A549 (cell line): ENCODE data around the gene PTPRN2. TPM values are rescaled to one million over a fixed set of nuclear protein-coding genes. Genes with fewer than 3 reads are reported as not detected.
"Not testable (repeated sequence)": the region's sequence is repeated elsewhere in the genome, so short reads cannot be mapped to it uniquely, and the experiment has no call there.

Experiments used
- ATAC-seq, 2 experiments: fragments of 200-7000 bp in 1 of 2; fragments of >200 bp in 1 of 2; cut with Nextera tagmentation in 1 of 2; cut with Tn5 transposase in 1 of 2; 3 replicates each; pipeline versions ENCODE4 v1.8.0 to v1.9.1; 2018 to 2020; ENCODE audit warnings: mild to moderate bottlenecking in 1 of 2, moderate library complexity in 1 of 2
- CTCF ChIA-PET: fragments of 300-600 bp; sonication (Branson Sonifier 250); formaldehyde crosslinking; extraction: SDS; loops from one replicate; lab custom pipeline; 2021; ENCODE audit warnings: antibody characterized with exemption, inconsistent platforms; lab: Yijun Ruan, JAX
- POLR2A ChIA-PET: fragments of 350-600 bp; formaldehyde crosslinking; extraction: SDS; loops from one replicate; lab custom pipeline; 2021; ENCODE audit warnings: antibody characterized with exemption, inconsistent platforms; lab: Yijun Ruan, JAX
- DNase-seq, 2 experiments: peaks; one replicate each; pipeline versions ENCODE4 v3.0.0 to v3.0.0-alpha.2; 2011 to 2016; ENCODE audit warnings: low read depth in 1 of 2, low spot score in 1 of 2
- FAIRE-seq: peaks from 2 replicates; lab custom pipeline; 2011; peaks lifted over from hg19 to GRCh38; lab: Jason Lieb, UNC
- H3K27ac ChIP-seq, 2 experiments: fragments of >200 bp; sonication (Bioruptor Twin); formaldehyde crosslinking; 3 replicates each; pipeline ENCODE4 v1.5.1; 2016 to 2017
- H3K4me1 ChIP-seq: fragments of >200 bp; sonication (Bioruptor Twin); formaldehyde crosslinking; 3 replicates; pipeline ENCODE4 v1.6.1; 2016
- H3K4me2 ChIP-seq: fragments of >200 bp; sonication (Bioruptor Twin); formaldehyde crosslinking; 3 replicates; pipeline ENCODE4 v1.6.1; 2016
- H3K4me3 ChIP-seq: fragments of >200 bp; sonication (Bioruptor Twin); formaldehyde crosslinking; 3 replicates; pipeline ENCODE4 v1.5.1; 2016
- H3K9me3 ChIP-seq: fragments of >200 bp; sonication (Bioruptor Twin); formaldehyde crosslinking; 3 replicates; pipeline ENCODE4 v1.6.1; 2016
- CHD2 ChIP-seq: fragments of 150-350 bp; IDR thresholded peaks from 2 replicates; pipeline ENCODE4 v1.6.1; 2014; ENCODE audit warnings: low read length; ENCODE audit not compliant: partially characterized antibody
- CHD4 ChIP-seq: fragments of 200-600 bp; sonication (generic); IDR thresholded peaks from 2 replicates; pipeline ENCODE4 v1.6.1; 2016; ENCODE audit warnings: antibody characterized with exemption, mild to moderate bottlenecking, borderline replicate concordance
- CTCF ChIP-seq: fragments of >200 bp; sonication (Bioruptor Twin); formaldehyde crosslinking; IDR thresholded peaks from 3 replicates; pipeline ENCODE4 v1.5.1; 2016
- EHMT2 ChIP-seq: fragments of 200-600 bp; sonication (generic); IDR thresholded peaks from 2 replicates; pipeline ENCODE4 v1.6.1; 2016; ENCODE audit warnings: antibody characterized with exemption, low read depth, mild to moderate bottlenecking, moderate library complexity
- ELK1 ChIP-seq: fragments of 150-350 bp; IDR thresholded peaks from 2 replicates; pipeline ENCODE4 v1.6.1; 2014; ENCODE audit warnings: low read depth, mild to moderate bottlenecking, low read length
- EP300 ChIP-seq, 2 experiments: fragments of >200 bp; sonication (Bioruptor Twin); formaldehyde crosslinking; IDR thresholded peaks; 2 replicates in 1 of 2; 3 replicates in 1 of 2; pipeline ENCODE4 v1.6.1; 2016 to 2017
- HMGXB4 ChIP-seq: fragments of 250-450 bp; sonication (Bioruptor Pico); IDR thresholded peaks from 2 replicates; pipeline ENCODE4 v1.5.0; 2021; ENCODE audit warnings: mild to moderate bottlenecking, moderate library complexity, borderline replicate concordance
- HOXB13 ChIP-seq: fragments of 250-450 bp; sonication (Bioruptor Pico); IDR thresholded peaks from 2 replicates; pipeline ENCODE4 v1.5.0; 2020; ENCODE audit warnings: low read depth, mild to moderate bottlenecking, moderate library complexity
- JUN ChIP-seq, 2 experiments: fragments of >200 bp; sonication (Bioruptor Twin); formaldehyde crosslinking; IDR thresholded peaks; 2 replicates in 1 of 2; 3 replicates in 1 of 2; pipeline ENCODE4 v1.6.1; 2016 to 2017
- JUNB ChIP-seq: fragments of >200 bp; sonication (Bioruptor Twin); formaldehyde crosslinking; IDR thresholded peaks from 2 replicates; pipeline ENCODE4 v1.6.1; 2016
- MAX ChIP-seq: IDR thresholded peaks from 2 replicates; pipeline ENCODE4 v1.6.1; 2012
- NPAS2 ChIP-seq: fragments of 250-450 bp; sonication (Bioruptor Pico); IDR thresholded peaks from 2 replicates; pipeline ENCODE4 v1.8.0; 2022; ENCODE audit warnings: mild to moderate bottlenecking, moderate library complexity, borderline replicate concordance
- PBX3 ChIP-seq: IDR thresholded peaks from 2 replicates; pipeline ENCODE4 v1.6.1; 2012
- PHF8 ChIP-seq: fragments of 200-600 bp; sonication (generic); IDR thresholded peaks from 2 replicates; pipeline ENCODE4 v1.6.1; 2016; ENCODE audit warnings: low read depth, mild to moderate bottlenecking, antibody characterized with exemption, moderate library complexity, borderline replicate concordance
- POLR2A ChIP-seq: IDR thresholded peaks from 2 replicates; pipeline ENCODE4 v1.6.1; 2012; ENCODE audit warnings: mild to moderate bottlenecking, low read length
- RAD21 ChIP-seq, 2 experiments: fragments of >200 bp in 1 of 2; sonication (Bioruptor Twin) in 1 of 2; formaldehyde crosslinking in 1 of 2; IDR thresholded peaks in 1 of 2; conservative IDR thresholded peaks in 1 of 2; 2 replicates in 1 of 2; 3 replicates in 1 of 2; pipeline ENCODE4 v1.6.1; 2012 to 2018; ENCODE audit warnings: inconsistent platforms in 1 of 2
- RARB ChIP-seq: fragments of 250-450 bp; sonication (Bioruptor Pico); IDR thresholded peaks from 2 replicates; pipeline ENCODE4 v1.8.0; 2021; ENCODE audit warnings: mild to moderate bottlenecking, moderate library complexity
- RCOR1 ChIP-seq: fragments of 150-350 bp; IDR thresholded peaks from 2 replicates; pipeline ENCODE4 v1.6.1; 2014; ENCODE audit warnings: antibody characterized with exemption, low read length, low read depth
- RFX5 ChIP-seq: fragments of 450-650 bp; IDR thresholded peaks from 2 replicates; pipeline ENCODE4 v1.7.1; 2014; ENCODE audit warnings: antibody characterized with exemption, mild to moderate bottlenecking, moderate library complexity
- RNF2 ChIP-seq: fragments of 200-600 bp; sonication (generic); IDR thresholded peaks from 2 replicates; pipeline ENCODE4 v1.6.1; 2016; ENCODE audit warnings: low read depth, mild to moderate bottlenecking, antibody characterized with exemption, moderate library complexity, borderline replicate concordance
- SMC3 ChIP-seq: fragments of >200 bp; sonication (Bioruptor Twin); formaldehyde crosslinking; IDR thresholded peaks from 3 replicates; pipeline ENCODE4 v1.6.1; 2018; ENCODE audit warnings: inconsistent platforms
- USF2 ChIP-seq: fragments of 450-650 bp; IDR thresholded peaks from 2 replicates; pipeline ENCODE4 v1.6.1; 2014; ENCODE audit warnings: antibody characterized with exemption
- ZC3H11A ChIP-seq: fragments of 450-650 bp; IDR thresholded peaks from 2 replicates; pipeline ENCODE4 v1.6.1; 2014; ENCODE audit warnings: antibody characterized with exemption, mild to moderate bottlenecking
- ZNF302 ChIP-seq: fragments of 250-450 bp; sonication (Bioruptor Pico); IDR thresholded peaks from 2 replicates; pipeline ENCODE4 v1.9.0; 2021; ENCODE audit warnings: inconsistent platforms, mild to moderate bottlenecking, moderate library complexity
- ZSCAN20 ChIP-seq: fragments of 250-450 bp; sonication (Bioruptor Pico); IDR thresholded peaks from 2 replicates; pipeline ENCODE4 v1.8.0; 2022; ENCODE audit warnings: mild to moderate bottlenecking, moderate library complexity
- WGBS: methylation state at CpG from one replicate; pipeline ENCODE4 v1.1.6; 2017; ENCODE audit errors: missing lambda C conversion rate; 5-methylcytosine and 5-hydroxymethylcytosine counted together
- polyA plus RNA-seq, 4 experiments: library from polyadenylated mRNA; depleted of rRNA in 3 of 4; stranded (reverse); fragments of >200 nt; fragmentation: RNase III in 1 of 4; extraction: RNeasy Plus Mini Kit Qiagen cat#74134 plus additional on column Dnase treatment in 1 of 4; gene quantifications; 2 replicates in 3 of 4; 3 replicates in 1 of 4; pipeline ENCODE4 v1.2.3, GENCODE V29; 2011 to 2017

PTPRN2 gene
- polyA plus RNA-seq, 2 of the 4 experiments (the other 2 are of a cell fraction) = 0.41 to 1.2 TPM

- no peaks in the 10 kb centered on the region for H3K4me1 ChIP-seq
- H3K9me3 ChIP-seq = no peaks in the 10 kb centered on the region
- no peak for FAIRE-seq
- no peak for DNase-seq
- CTCF ChIA-PET = no interaction called here
- ATAC-seq = no peak
- no peak overlapping the region for H3K4me3 ChIP-seq
- no peak overlapping the region for H3K27ac ChIP-seq
- TF ChIP-seq RCOR1 (no peak), RNF2 (no peak), CHD4 (no peak), RAD21 (conservative IDR thresholded peaks at IDR 0.05 in 1 of 2, IDR thresholded peaks at IDR 0.05 in 1 of 2) (no peak), ZC3H11A (no peak), ELK1 (no peak), CTCF (no peak), POLR2A (no peak), RFX5 (no peak), JUNB (no peak), NPAS2 (no peak)
- WGBS = 59% methylated on average over 10 of the region's 11 CpGs
- no peak overlapping the region for H3K4me2 ChIP-seq
- POLR2A ChIA-PET = no interaction called here
Observed at GRCh38 chr7:158255156-158255555, 332.5 kb downstream of the PTPRN2 start.

GRCh38 chr7:158253670-158254045, 334.0 kb downstream of the PTPRN2 start:
- 17% methylated on average over 16 of the region's 16 CpGs for WGBS
- FAIRE-seq, H3K9me3 ChIP-seq, ATAC-seq, H3K27ac ChIP-seq, H3K4me3 ChIP-seq, DNase-seq, POLR2A ChIA-PET, H3K4me1 ChIP-seq, H3K4me2 ChIP-seq, CTCF ChIA-PET: not testable (repeated sequence)

GRCh38 chr7:158252837-158253669, 334.6 kb downstream of the PTPRN2 start:
- ChIA-PET CTCF (no interaction called here), POLR2A (no interaction called here)
- Histone ChIP-seq H3K4me3 (no peak overlapping the region), H3K4me2 (no peak overlapping the region), H3K9me3 (no peaks in the 10 kb centered on the region), H3K27ac (no peak overlapping the region), H3K4me1 (no peaks in the 10 kb centered on the region)
- DNase-seq = no peak
- TF ChIP-seq RNF2 (no peak), EHMT2 (no peak), ZSCAN20 (no peak), ZNF302 (CRISPR knock-in tag) (no peak), CHD2 (no peak), EP300 (IDR thresholded peaks at IDR 0.05) (no peak), PHF8 (no peak), JUN (IDR thresholded peaks at IDR 0.05) (no peak), HMGXB4 (CRISPR knock-in tag) (no peak), PBX3 (no peak), SMC3 (no peak), MAX (no peak), HOXB13 (CRISPR knock-in tag) (no peak), USF2 (no peak), RARB (CRISPR knock-in tag) (no peak)
- no peak for FAIRE-seq
- WGBS = 31% methylated on average over 31 of the region's 34 CpGs
- no peak for ATAC-seq
